Hepatocyte (in vitro differentiated cells): ENCODE measurements around the gene CPT1B. TPM values are rescaled to one million over a fixed set of nuclear protein-coding genes. Genes with fewer than 3 reads are reported as not detected.

ENCODE experiments used
- DNase-seq: peaks from one replicate; pipeline ENCODE4 v3.0.0-alpha.2; 2016; ENCODE audit warnings: low spot score
- H2AFZ ChIP-seq: fragments of 200-600 bp; sonication (generic); 2 replicates; pipeline ENCODE4 v1.6.0; 2016; ENCODE audit warnings: antibody characterized with exemption, mild to moderate bottlenecking
- H3K27ac ChIP-seq: fragments of 200-600 bp; sonication (generic); 2 replicates; pipeline ENCODE4 v1.5.1; 2016; ENCODE audit warnings: mild to moderate bottlenecking
- H3K27me3 ChIP-seq: fragments of 200-600 bp; sonication (generic); 2 replicates; pipeline ENCODE4 v1.6.1; 2016
- H3K36me3 ChIP-seq: fragments of 200-600 bp; sonication (generic); replicated peaks from 2 replicates; pipeline ENCODE4 v1.5.1; 2016; ENCODE audit warnings: low read depth; ENCODE audit not compliant: insufficient read depth
- H3K4me1 ChIP-seq: fragments of 200-600 bp; sonication (generic); 2 replicates; pipeline ENCODE4 v1.5.1; 2016; ENCODE audit warnings: mild to moderate bottlenecking, moderate library complexity; ENCODE audit not compliant: insufficient read depth
- H3K4me2 ChIP-seq: fragments of 200-600 bp; sonication (generic); 2 replicates; pipeline ENCODE4 v1.6.0; 2016
- H3K4me3 ChIP-seq: fragments of 200-600 bp; sonication (generic); 2 replicates; pipeline ENCODE4 v1.5.1; 2016; ENCODE audit warnings: mild to moderate bottlenecking
- H3K79me2 ChIP-seq: fragments of 200-600 bp; sonication (generic); 2 replicates; pipeline ENCODE4 v1.6.0; 2017; ENCODE audit warnings: mild to moderate bottlenecking
- H3K9me2 ChIP-seq: fragments of 200-600 bp; sonication (generic); replicated peaks from 2 replicates; pipeline ENCODE4 v1.6.0; 2017; ENCODE audit warnings: mild to moderate bottlenecking; ENCODE audit not compliant: insufficient read depth
- H3K9me3 ChIP-seq: fragments of 200-600 bp; sonication (generic); 2 replicates; pipeline ENCODE4 v1.5.1; 2016; ENCODE audit warnings: low read depth, mild to moderate bottlenecking
- H4K20me1 ChIP-seq: fragments of 200-600 bp; sonication (generic); 2 replicates; pipeline ENCODE4 v1.6.0; 2016; ENCODE audit warnings: mild to moderate bottlenecking; ENCODE audit not compliant: insufficient read depth, poor library complexity, severe bottlenecking
- CTCF ChIP-seq: fragments of 200-600 bp; sonication (generic); IDR thresholded peaks from 2 replicates; pipeline ENCODE4 v1.5.1; 2016; ENCODE audit warnings: antibody characterized with exemption, mild to moderate bottlenecking; ENCODE audit not compliant: poor library complexity
- EZH2 ChIP-seq: fragments of 200-600 bp; sonication (generic); IDR thresholded peaks from 2 replicates; pipeline ENCODE4 v1.6.1; 2016; ENCODE audit warnings: antibody characterized with exemption, mild to moderate bottlenecking, borderline replicate concordance
- EZH2phosphoT487 ChIP-seq: fragments of 200-600 bp; sonication (generic); IDR thresholded peaks from one replicate; pipeline ENCODE4 v1.6.1; 2018; ENCODE audit warnings: antibody characterized with exemption, mild to moderate bottlenecking, low read depth, moderate library complexity; ENCODE audit not compliant: unreplicated experiment, severe bottlenecking
- WGBS: methylation state at CpG from one replicate; pipeline ENCODE4 v1.1.6; 2016; ENCODE audit warnings: low lambda C conversion rate; ENCODE audit errors: missing lambda C conversion rate; 5-methylcytosine and 5-hydroxymethylcytosine counted together
- polyA plus RNA-seq: library from polyadenylated mRNA; unstranded; fragments of >200 nt; fragmentation: Nextera tagmentation; extraction: Ambion mirVana; gene quantifications from 2 replicates; pipeline ENCODE4 v1.2.1, GENCODE V29; 2016
- total RNA-seq: library from RNA; depleted of rRNA; stranded (reverse); fragments of >200 nt; gene quantifications from 2 replicates; pipeline ENCODE4 v1.2.3, GENCODE V29; 2014

The CPT1B gene
- total and polyA plus RNA-seq, 2 experiments from 2014 or later = 27.5 to 64.0 TPM

GRCh38 chr22:50607659-50608020 lies 29.4 kb upstream of the CPT1B start:
- Histone ChIP-seq H3K36me3 (no peaks in the 10 kb centered on the region), H3K27ac (no peak overlapping the region), H3K9me3 (no peaks in the 10 kb centered on the region), H3K4me3 (no peak overlapping the region), H3K9me2 (no peaks in the 10 kb centered on the region), H3K79me2 (no peaks in the 10 kb centered on the region), H3K27me3 (peaks cover 9% of the 10 kb centered on the region), H4K20me1 (no peaks in the 10 kb centered on the region), H2AFZ (no peak overlapping the region), H3K4me2 (no peak overlapping the region), H3K4me1 (no peaks in the 10 kb centered on the region)
- WGBS = 82% methylated on average over 6 of the region's 6 CpGs
- no peak for DNase-seq
- TF ChIP-seq EZH2 = no peak
- no peak for TF ChIP-seq EZH2phosphoT487
- no peak for TF ChIP-seq CTCF

GRCh38 chr22:50606946-50607658 lies 28.9 kb upstream of the CPT1B start:
- H3K79me2 ChIP-seq = no peaks in the 10 kb centered on the region
- H3K27me3 ChIP-seq = peaks cover 15% of the 10 kb centered on the region
- no peaks in the 10 kb centered on the region for H3K4me1 ChIP-seq
- H3K4me2 ChIP-seq = no peak overlapping the region
- 84% methylated on average over 12 of the region's 18 CpGs for WGBS
- DNase-seq = no peak
- no peaks in the 10 kb centered on the region for H3K36me3 ChIP-seq
- no peak overlapping the region for H2AFZ ChIP-seq
- no peaks in the 10 kb centered on the region for H3K9me2 ChIP-seq
- no peaks in the 10 kb centered on the region for H4K20me1 ChIP-seq
- H3K4me3 ChIP-seq = no peak overlapping the region
- no peak overlapping the region for H3K27ac ChIP-seq
- TF ChIP-seq EZH2 (no peak), EZH2phosphoT487 (no peak), CTCF (no peak)
- no peaks in the 10 kb centered on the region for H3K9me3 ChIP-seq

GRCh38 chr22:50606165-50606945 lies 28.1 kb upstream of the CPT1B start:
- H2AFZ ChIP-seq = no peak overlapping the region
- peaks cover 22% of the 10 kb centered on the region for H3K27me3 ChIP-seq
- H3K9me3 ChIP-seq = no peaks in the 10 kb centered on the region
- H3K4me1 ChIP-seq = no peaks in the 10 kb centered on the region
- no peak for DNase-seq
- H3K4me2 ChIP-seq = no peak overlapping the region
- H3K27ac ChIP-seq = no peak overlapping the region
- H3K36me3 ChIP-seq = no peaks in the 10 kb centered on the region
- WGBS = 68% methylated on average over 13 of the region's 19 CpGs
- TF ChIP-seq EZH2phosphoT487 (no peak), EZH2 (no peak), CTCF (no peak)
- H3K9me2 ChIP-seq = no peaks in the 10 kb centered on the region
- no peaks in the 10 kb centered on the region for H3K79me2 ChIP-seq
- H4K20me1 ChIP-seq = no peaks in the 10 kb centered on the region
- no peak overlapping the region for H3K4me3 ChIP-seq
